SIG-M5 treated with dmso at 0.1 percent for 504 hours (cell line): ENCODE measurements around the gene SP3.
A peak's percentile ranks its signal among the peaks of the same experiment; 100 is the strongest.
"Not testable (repeated sequence)": the region's sequence is repeated elsewhere in the genome, so short reads cannot be mapped to it uniquely, and the experiment has no call there.

Source experiments
- DNase-seq: peaks from one replicate; lab custom pipeline; 2025; ENCODE audit not compliant: unreplicated experiment; lab: John Stamatoyannopoulos, UW

Gene SP3

DNA sequence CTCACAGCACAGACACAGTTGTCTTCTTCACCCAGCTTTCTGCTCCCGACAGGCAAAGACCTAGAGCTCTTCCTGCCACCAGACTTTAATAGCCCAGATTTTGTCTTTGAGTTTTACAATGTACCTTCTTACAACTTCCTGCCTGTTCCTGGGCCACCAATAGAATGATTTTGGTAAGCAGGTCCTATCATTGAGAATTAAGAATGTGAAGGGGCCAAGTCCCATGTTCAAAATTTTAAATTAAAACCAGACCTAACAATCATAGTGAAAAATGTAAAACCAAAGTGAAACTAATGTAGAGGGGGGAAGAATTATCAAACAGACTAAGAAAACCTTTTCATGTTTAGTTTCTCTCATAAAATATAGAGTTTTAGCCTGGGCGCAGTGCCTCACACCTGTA lies 72.8 kb downstream of the SP3 start:
- no peak for DNase-seq

DNA sequence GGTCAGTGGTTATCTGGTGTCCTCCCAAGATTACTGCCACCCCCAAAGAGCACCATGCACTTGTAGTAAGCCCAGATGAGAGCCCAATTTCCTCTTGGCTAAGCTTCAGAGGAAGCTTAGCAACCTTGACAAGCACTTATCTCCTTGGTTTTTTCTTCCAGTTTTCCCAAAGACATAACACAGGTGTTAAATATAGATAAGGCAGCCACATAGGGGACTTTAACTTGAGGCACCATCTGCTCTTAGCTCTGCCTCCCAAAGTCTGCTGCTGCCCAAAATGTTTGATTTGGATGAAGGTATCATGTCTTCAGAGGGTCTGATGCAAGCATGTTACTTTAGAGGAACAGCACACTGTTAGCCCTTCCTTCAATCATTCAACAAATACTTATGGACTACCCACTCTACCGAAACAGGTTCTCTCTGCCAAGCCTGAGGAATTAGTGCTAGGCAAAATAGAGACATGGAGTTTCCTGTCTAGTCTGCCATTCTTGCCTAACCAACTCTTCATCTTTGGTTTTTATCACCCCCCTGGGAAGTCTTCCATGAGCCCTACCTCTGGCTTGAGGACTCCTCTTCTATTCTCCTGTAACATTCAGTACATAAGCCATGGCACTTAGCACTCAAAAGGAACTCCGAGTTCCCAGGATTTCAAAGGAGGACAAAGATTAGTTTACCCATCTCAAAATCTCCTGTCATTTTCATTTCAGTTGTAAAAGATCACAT lies 73.7 kb downstream of the SP3 start:
- DNase-seq, result no peak

DNA sequence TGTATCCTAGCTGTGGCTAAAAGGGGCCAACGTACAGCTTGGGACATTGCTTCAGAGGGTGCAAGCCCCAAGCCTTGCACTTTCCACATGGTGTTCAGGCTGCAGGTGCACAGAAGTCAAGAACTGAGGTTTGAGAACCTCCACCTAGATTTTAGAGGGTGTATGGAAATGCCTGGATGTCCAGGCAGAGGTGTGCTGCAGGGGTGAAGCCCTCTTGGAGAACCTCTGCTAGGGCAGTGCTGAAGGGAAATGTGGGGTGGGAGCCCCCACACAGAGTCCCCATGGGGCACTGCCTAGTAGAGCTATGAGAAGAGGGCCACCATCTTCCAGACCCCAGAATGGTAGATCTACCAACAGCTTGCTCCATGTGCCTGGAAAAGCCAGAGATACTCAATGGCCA lies 75.7 kb downstream of the SP3 start:
- DNase-seq, result not testable (repeated sequence)

DNA sequence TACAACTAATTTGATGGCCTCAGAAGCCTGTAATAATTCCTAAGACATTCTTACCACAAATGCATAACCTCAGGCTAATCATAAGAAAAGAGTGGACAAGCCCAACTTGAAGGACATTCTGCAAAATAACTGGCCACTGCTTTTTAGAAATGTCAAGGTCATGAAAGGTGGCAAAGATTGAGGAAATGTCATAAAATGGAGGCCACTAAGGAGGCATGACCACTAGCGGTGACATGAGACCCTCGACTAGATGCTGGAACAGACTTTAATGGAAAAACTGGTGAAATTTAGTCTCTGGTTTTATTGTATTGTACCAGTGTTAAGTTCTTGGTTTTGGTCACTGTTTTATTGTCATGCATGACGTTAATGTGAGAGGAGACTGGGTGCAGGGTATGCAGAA lies 78.6 kb downstream of the SP3 start:
- DNase-seq, result no peak

DNA sequence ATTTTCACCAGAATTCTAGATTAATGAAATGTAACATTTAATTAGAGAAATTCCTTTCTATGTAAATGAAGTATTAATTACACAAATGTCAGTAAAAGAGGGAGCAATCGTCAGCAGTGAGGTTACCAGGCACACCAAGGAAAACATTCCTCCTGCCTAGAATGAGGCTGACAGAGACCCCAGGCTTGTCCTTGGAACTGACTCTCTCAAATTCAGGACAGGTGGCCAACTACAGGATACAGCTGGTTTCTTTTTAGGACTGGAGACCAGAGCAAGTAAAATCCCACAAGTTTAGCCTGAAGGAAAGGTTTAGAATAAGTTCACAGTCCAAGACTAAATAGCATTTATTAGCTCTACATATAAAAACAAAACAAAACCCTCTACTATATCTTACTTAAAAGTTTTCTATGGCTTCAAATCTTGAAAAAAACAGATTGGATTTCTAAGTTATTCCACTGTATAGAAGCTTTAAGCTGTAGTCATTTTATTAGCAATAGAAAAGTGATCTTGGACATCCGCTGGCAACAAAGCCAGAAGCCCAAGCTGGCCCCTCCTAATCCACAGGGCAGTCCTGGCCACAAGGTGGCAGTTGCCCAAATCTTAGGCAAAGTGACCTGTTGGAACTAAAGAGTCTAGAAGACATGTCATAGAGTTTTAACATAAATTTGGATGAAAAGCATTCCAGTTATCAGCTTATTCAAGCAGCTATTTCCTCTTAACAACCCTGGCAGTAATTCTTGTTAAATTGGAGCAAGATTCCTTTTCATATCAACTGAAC lies 81.0 kb downstream of the SP3 start:
- DNase-seq, result peak; percentile 26

DNA sequence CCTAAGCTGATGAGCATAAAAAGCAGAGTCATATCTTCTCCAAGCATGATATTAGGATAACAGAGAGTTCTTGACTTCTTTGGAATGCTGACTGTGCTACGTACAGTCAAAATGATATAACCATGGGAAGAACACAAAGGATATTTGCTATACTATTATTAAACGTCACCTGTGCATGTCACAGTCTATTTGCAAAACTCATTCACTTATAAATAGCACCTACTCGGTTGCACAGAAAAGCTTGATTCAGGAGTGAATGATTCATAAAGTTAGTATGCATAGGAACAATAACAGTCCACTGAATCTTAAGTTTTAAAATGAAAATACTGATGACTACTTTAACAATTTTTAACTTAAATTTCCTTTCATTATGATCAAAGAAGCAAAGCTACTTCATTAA lies 83.3 kb downstream of the SP3 start:
- no peak for DNase-seq

DNA sequence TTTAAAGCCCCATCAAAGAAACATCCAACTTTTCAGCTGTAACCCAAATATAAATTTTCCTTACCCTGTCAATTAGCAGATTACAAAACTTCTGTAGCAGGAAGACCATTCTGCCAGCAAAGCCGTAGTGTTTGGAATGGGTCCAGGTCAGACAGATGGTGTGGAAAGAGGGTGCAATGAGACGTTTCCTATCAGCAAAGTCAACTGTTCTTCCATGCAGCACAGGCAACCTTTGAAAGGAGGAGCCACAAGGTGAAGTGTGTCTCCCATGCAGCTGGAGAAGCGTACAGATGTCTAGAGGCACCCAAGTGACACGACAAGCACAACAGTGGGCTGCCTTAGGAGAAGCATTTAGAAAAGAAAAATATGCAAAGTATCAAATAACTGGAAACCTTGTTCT lies 83.7 kb downstream of the SP3 start:
- no peak for DNase-seq

DNA sequence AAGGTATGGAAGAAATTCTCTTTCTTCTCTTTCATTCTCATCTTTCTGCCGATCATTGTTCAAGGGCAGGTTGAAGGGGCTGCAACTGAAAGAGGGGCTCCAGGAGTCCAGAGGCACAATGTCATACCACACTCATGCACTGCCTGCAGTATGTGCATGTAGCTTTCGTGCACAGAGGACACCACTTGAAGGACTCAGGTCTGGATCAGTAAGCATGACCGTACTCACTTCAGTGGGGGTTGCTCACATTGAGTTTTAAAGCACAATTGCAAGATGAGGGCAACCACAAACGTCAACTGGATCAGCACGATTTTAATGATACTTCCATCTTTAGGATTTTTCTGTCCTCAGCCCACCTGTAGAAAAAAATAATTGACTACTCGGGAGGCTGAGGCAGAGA lies 84.6 kb downstream of the SP3 start:
- DNase-seq, result no peak

DNA sequence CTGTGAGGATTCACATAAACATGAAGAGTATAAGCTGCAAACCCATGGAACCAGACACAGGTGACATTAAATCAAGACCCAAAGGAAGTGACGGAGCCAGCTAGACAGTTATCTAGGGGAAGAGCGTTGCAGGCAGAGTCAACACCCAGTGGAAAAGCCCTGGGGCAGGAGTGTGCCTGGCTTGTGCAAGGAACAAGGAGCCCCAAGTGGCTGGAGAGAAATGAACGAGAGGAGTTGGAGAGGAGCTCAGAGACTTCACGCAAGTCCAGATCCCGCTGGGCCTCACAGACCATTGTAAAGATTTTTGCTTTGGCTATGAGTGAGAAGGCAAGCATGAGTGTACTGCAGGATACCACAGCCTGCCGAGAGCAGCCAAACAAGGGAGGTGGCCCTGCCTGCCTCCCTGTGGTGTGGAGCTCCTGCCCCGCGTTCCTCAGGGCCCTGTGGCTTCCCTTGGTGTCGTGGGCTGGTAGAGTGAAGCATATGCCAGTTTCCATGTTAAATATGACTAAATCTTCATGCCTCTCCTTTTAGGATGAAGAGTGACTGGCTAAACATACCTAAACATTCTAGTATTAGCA lies 88.2 kb downstream of the SP3 start:
- no peak for DNase-seq

DNA sequence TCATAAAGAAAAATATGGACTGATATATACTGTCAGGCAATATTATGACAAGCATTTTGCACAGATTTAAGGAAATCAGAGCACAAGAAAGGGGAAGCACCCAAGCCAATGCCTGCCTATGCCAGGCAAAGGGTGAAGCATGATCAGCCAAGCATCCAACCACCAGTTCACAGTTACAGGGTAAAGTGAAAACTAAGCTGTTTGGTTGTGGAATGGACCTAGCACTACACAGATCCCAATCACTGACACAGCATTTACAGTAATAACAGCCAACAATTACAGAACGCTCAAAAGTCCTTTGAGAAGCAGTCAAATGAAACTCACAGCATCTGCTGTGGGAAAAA lies 90.3 kb downstream of the SP3 start:
- DNase-seq, result peak; percentile 24

DNA sequence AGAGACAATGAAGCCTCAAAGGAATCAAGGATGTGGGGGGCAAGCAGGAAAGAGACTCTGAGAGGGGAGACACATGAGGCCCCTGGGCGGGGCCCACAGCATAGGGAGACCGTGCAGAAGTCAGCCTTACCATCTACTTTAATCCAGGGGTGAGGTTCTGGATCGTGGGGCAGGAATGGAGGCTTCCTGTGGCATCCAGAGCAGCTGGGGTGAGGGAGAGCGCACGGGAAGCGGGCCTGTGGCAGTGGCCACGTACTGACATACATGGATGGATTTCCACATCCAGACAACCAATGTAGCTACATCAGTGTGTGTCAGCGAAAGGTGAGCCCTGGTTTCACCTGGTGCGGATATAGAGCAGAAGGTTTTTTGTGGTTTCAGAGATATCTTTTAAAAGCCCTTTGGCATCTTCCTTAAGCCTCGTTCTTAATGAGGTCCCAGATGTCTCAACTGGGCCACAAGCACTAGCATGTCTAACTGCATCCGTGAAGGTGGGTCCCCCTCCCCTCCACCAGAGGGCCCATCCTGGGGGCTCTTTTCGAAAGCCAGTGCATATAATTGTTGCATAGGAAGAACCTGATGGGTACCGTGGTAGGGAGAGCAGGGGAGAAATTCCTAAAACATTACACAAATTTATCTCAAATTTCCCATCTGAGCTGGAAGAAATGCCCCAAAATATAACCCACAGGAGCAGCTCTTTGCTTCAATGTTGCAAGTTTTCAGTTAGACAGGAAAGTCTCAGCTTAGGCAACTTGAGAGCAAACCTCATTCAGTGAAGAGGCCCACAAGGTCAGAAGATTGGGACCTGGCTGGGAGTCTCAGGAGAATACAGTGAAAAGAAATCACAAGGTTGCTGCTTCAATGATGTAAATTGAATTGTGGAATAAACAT lies 90.9 kb downstream of the SP3 start:
- DNase-seq, result no peak

DNA sequence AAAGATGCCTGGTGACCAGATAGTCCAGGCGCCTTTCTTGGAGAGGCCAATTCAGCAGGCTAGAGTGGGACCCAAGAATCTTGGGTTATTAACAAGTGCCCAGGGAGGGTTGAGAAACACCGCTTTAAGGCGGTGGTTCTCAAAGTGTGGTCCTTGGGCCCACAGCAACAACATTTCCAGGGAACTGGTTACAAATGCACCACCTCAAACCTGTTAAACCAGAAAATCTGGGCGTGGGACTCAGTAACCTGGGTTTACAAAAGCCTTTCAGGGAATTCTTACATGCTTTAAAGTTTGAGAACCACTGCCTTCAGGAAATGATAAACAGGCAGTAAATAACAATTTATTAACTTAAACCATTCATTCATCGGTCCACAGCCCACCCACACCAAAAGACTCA lies 92.5 kb downstream of the SP3 start:
- DNase-seq, result peak; percentile 43

DNA sequence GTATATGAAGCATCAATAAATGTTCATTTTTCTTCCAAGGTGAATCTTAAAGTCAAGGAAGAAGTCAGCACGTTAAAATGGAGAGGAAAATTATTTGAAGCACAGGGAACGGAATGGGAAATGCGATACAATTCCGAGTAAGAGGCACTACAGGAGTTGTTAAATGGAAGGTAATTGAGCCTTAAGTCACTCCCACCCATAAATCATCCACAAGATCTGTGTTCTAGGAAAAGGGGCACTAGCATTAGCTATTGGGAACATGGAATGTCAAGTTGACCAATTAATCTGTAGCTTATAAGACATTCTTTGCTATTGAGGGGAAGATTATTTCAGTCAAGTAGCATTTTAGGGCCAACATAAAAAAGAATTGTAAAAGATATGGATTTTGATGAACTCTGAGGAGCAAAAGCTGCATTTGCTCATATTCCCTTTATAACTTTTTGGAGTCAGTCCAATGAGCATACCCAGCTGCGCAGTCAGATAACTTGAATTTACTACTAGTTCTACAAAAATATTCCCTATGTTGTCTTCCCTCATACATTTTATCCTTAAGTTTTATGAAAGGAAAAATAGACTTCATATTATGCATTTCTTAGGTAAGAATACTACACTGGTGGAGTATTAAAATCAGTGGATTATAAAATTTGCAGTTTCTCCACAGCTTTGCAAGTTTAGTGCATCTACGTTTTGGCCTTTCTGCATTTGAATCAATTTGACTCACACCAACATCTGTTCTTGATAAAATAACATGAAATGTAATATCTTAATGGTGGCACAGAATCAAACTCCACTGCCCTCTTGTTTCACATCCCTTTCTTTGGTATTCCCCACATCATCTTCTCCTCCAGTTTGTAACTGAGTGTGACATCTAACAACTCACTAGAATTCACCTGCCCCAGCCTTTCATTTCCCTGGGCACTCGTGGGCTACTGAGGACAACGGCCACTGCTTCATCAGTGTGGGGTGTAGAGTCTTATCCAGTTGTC lies 95.6 kb downstream of the SP3 start:
- DNase-seq, result no peak

DNA sequence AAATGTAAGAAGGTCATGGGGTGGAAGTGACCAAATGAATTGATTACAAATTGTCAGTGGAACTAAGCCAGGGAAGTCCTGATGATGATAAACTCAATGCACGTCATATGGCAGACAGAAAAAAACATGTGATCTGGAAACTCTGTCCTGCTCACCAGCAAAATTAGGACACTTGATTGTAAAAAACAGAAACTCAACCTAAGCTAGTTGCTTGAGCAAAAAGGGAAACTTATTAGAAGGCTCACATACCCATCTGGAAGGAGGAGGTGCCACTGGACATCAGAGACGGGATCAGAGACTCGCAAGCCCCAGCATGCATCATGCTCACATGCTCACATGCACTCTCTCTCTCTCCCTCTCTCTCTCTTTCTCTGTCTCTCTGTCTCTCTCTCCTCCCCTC lies 96.8 kb downstream of the SP3 start:
- DNase-seq, result no peak

DNA sequence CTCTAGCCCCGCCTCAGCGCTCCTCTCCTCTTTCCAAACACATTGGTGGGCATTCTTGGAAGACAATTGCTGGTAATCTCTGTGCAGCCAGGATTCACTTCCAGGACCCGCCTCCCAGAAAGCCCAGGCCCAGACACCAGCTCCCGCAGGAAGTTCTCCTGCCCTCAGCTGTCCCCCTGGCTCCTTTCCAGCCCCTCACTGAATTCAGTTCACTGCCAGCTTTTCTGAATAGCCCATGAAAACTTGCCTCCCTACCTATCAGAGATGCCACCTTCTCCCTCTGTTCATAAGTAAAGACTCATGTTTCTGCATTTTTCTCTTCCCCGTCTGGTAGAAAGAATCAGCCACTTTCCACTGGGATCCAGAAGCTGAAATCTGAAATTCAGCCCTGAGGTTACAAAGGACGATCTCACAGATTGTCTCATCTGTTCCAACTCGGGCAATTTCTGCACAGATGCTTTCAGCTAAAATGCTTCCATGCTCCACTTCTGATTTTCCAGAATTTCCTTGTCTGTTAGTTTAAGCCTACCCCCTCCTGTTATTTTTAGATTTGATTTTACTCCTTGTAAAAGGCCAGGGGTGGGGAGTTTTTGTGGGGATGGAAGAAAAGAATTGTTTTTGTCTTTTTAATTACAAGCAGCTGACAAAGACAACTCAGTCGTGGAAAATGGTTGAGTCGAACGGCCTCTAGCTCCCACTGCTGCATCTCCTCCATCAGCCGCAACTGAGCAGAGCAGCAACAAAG lies 98.1 kb downstream of the SP3 start:
- no peak for DNase-seq

DNA sequence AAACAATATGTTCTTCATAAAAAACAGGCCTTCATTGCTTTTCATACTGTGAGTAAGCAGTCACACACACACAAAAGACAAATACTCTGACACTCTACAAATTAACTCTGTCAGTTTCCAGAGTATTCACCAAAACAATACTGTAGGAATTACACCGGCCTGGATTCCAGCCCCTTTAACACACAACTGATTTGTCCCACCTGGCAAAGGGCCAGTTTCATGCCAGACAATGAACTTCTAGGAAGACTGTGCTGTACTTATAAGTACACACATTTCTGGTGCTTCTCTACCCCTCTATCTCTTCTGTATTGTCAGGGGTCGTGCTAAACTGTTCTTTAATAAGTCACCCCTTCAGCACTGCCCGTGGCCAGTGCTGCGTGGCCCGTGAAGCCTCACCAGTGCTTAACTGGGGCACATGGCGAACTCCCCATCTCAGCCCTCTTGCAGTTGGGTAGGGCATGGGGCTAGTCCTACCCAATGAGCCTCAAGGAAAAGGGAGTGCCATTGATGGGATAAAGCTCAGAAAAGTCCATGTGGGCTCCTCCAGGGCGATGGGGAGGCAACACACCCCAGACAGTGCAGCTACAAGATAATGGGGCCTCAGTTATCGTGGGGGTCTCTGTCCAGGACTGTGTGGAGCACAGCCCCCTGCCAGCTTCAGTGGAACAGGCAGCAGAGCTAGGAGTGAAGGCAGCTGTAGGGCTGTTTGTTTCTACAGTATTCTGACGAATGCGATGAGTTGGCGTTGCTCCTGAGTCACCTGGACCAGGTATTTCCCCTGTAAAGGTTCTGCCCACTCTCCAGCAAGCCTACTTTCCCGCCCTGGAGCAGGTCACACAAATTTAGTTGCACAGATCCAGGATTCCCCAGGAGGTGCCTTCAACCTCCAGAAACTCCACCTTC lies 99.0 kb downstream of the SP3 start:
- no peak for DNase-seq

DNA sequence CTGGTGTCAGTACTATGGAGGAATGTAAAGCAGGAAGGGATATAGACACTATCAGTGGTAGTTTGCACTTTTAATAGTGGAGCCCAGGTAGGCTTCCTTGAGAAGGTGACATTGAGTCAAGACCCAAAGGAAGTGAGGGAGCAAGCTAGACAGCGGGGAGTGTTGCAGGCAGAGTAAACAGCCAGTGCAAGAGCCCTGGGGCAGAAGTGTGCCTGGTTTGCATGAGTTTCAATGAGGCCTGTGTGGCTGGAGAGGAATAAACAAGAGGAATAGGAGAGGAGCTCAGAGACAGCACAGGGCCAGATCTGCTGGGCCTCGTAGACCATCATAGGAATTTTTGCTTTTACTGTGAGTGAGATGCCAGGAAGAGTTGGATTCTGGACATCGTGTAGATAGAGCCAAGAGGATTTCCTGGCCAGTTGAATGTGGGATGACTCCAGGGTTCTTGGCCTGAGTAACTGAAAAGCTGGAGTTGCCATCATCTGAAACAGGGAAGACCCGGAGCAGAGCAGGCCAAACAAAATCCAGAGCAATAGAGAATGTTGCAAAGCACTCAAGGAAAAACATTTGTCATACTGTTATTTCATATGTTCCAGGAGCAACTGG lies 102.5 kb downstream of the SP3 start:
- DNase-seq, result no peak

DNA sequence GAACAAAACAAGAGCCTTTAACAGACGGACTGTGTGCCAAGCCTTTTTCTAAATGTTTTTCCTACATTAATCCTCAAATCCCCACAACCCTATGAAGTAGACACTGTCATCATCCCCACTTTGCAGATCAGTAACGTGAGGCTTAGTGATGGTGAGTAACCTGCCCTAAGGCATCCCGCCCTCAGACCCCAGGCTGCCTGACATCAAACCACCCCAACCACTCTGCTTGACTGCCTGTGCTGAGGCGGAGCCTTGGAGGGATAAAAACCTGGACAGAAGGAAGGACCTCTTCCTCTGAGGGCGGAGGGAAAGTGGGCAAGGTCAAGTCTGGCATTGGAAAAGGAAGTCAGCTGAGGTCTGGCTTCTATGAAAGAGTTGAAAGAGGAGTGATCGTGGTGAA lies 104.6 kb downstream of the SP3 start:
- no peak for DNase-seq
